ENCODE results near the gene TNFRSF25. TPM values are rescaled to one million over a fixed set of nuclear protein-coding genes. Genes with fewer than 3 reads are reported as not detected.
A peak's percentile ranks its signal among the peaks of the same experiment; 100 is the strongest.
"Not testable (repeated sequence)": the region's sequence is repeated elsewhere in the genome, so short reads cannot be mapped to it uniquely, and the experiment has no call there.

TNFRSF25 gene
- polyA plus RNA-seq, 10 donors: 5.7 to 13.9 (median 9.5) TPM

DNA sequence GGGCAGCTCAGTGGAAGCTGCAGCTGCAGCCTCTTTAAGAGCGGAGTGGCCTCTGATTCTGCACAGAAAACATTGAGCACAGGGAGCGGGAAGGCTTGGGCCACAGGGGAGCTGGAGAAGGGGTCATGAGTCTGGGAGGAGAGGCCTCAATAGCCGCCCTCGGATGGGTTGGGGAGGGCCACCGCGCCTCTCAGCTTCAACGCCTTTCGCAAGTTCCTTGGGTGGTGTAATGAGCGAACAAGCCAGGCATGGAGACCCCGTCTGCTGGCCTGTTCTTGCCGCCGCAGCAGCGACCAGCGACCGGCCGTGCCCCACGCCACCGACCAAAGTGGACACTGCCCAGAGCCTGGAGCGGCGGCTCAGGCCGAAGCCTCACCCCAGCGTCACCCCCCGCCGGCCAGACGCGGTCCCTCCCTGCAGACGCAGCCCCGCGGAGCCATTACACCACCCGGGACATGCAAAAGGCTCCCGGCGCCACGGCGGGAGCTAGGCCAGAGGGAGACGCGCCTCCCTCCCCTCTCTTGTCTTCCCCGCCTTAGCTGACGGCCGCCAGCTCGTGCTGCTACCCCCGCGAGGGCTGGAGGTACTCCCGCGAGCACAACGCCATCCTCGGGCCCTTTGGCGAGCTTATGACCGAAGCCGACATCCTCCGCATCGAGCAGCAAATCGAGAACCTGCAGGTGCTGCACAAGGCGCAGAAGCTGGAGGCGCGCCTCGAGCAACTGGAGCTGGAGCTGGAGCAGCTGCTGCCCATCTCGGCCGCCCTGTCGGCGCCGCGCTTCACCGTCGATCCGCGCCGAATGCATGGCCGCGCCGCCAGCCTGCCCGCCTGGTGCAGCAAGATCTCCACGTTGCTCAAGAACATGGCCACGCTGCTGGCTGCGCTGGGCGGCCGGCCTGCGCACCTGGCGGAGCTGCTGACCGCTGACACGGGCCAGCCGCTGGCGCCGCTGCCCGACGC, 11.8 kb downstream of the TNFRSF25 start:
- not testable (repeated sequence) for DNase-seq

DNA sequence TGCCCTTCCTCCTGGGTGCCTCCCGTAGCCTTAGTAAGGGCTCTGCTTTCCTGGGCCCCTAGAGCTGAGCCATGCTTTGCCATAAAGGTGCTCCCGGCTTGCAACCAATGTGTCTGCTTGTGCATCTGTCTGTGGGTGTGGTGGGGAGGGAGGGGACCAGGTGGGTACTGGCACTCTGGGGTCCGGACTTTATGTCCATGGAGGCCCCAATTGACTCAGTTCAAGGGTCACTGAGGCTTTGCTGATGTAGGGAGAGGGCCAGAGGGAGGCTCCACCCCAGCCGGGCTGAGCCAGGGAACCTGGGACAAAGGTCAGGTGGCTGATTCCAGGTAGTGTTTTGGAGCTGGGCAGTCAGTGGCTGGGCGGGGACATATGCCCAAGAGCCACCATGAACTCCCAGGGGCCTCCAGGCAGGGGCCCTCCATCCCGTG, 15.0 kb downstream of the TNFRSF25 start:
- no peak for DNase-seq

- DNase-seq: not testable (repeated sequence)
These were observed 15.5 kb downstream of the TNFRSF25 start for GRCh38 chr1:6450486-6450885.

- DNase-seq: no peak
These were observed 15.9 kb downstream of the TNFRSF25 start for GRCh38 chr1:6450005-6450450.

GRCh38 chr1:6448749-6449631, 17.0 kb downstream of the TNFRSF25 start:
- peak in 2 of 3 donors; percentile 33 to 43 for DNase-seq

DNA sequence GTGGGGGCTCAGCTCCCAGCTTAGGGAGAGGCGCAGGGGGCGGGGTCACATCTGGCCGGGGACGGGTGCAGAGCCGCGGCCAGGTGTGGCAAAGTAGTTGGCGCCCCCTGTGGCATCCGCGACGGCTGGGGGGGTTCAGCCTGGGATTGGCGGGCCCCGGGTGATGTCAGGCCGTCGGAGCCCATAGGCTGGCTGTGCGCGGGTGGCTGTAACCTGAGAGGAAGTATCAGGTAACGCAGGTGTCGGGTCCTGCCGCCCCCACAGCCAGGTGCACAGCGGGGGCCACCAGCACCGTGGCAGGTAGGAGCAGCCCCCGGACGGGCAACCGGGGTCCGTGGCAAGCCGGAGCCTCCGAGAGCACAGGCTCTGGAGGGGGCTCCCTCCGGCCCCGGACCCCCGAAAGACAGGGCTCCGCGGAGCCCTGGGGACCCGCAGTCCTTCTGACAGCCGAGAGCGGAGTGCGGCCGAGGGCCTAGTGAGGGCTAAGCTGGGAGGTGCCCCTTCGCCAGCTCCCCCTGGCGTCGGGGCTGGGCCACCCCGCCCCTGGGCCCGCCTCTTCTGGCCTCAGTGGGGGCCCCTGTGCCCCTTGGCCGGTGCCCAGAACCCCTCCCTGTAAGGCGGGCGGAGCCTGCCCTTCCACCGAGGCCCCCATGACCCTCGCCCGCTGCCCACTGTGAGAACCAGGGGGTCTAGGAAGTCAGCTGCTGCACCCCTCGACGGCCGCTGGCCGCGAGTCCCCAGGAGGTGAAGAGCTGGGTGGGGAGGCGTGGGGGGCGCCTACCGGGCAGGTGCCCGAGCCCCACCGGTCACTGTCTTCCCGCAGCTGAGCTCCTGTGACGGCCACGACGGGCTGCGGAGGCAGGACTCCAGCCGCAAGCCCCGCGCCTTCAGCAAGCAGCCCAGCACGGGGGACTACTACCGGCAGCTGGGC, 17.9 kb downstream of the TNFRSF25 start:
- DNase-seq: no peak

DNA sequence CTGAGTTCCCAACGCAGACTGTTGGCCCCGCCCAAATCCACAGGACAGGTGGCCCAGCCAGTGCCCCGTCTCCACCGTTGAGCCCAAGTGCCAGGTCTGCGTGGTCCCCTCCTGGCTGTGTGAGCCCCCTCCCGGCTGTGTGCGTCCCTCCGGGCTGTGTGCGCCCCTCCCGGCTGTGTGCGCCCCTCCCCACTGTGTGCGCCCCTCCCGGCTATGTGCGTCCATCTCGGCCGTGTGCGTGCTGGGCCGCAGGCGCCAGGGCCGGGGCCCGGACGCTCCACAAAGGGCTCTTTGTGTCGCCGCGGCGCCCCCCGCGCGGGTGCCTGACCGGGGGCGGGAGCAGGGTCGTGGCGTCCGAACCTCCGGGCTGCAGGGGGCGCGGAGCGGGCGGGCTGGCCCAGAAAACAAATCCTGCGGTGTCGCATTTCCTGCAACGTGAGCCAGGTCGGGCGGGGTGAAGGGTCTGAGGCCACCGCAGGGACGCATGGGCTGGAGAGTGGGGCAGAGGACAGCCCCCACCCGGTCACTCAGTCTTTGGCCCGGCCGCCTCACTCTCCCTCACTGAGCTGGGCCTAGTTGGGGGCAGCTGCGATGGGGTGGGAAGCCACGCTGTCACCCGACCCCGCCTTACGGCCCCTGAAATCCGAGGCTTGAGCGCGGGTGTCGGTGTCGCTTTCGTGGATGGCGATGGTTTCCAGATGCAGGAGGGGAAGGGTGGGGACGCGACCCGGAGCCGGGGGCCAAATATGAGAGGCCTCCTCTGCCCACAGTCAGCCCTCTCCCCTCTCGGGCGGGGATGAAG, 18.8 kb downstream of the TNFRSF25 start:
- peak in 1 of 3 donors; percentile 36 for DNase-seq

DNA sequence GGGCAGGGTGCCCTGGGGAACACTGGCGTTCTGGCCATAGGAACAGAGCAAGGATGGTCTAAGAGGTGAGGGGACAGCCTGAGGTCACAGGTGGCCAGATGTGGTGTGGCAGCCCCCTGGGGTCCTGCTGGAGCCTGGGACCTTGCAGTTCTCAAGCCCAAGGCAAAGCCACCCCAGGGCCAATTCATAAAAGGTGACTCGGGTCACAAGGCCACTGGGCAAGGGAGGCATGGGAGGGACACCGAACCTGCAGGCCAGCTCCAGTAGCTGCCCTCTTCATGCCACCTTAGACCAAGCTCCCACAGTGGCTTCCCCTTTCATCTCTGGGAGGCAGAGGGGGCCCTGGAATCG, 19.3 kb downstream of the TNFRSF25 start:
- no peak for DNase-seq

DNA sequence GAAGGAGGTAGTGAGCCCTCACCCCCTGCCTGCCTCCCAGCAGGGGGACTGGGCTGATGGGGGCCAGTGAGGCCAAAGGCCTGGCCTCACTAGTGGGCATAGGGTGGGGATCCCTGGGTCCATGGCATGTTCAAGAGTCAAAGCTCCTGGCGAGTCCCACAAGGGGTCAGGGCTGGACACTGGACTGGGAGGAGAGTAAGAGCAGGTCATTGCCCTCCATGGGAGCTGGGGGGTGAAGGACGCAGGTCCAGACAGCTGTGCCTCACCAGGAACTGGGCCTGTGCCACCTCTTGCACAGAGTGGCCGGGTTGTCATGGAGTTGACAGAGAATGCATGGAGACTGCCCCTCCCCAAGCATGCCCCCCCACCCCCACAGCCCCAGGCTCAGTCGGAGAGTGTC, 20.0 kb downstream of the TNFRSF25 start:
- DNase-seq: not testable (repeated sequence)

DNA sequence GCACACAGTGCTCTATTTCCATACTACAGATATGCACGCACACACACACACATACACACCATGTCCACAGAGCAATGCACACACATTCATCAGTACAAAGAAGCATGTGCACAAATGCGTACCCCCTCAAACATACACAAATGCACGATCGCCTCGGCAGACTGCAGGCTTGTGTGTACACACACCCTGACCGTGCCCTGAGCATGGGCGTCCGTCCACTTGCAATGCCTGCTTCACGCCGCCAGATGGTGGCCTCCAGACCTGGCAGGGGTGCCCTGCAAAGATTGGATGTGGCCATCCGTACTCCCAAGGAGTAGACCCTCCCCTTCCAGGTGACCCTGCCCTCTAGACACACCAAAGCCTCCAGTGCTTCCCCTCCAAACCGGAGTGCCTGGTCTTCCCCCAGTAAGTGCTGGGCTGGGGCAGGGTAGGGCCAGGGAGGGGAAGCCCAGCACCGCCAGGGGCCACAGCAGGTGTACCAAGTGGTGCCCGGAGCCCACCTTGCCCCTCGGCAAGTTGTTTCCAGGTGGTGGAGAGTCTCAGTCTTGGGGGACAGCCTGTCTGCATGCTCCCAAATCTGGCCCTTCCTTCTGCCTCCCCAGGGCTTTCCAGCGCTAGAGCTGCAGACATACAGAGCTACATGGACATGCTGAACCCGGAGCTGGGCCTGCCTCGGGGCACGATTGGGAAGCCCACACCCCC, 20.8 kb downstream of the TNFRSF25 start:
- peak in 1 of 3 donors; percentile 36 for DNase-seq

DNA sequence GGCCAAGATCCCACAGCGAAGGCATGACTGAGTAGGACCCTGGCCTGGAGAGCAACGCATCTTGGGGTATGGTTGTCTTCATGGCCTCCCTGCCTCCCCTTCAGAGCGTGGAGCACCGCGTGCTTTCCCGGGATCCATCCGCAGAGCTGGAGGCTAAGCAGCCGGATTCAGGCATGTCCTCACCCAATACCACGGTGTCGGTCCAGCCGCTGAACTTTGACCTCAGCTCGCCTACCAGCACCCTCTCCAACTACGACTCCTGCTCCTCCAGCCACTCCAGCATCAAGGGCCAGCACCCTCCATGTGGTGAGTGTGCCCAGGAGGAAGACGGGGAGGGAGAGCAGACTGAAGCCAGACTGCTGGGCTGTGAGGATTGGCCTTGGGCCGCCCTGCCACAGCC, 21.6 kb downstream of the TNFRSF25 start:
- no peak for DNase-seq

GRCh38 chr1:6443339-6444115, 22.4 kb downstream of the TNFRSF25 start:
- no peak for DNase-seq

- no peak for DNase-seq
These were observed 24.4 kb downstream of the TNFRSF25 start for GRCh38 chr1:6441586-6441985.

DNA sequence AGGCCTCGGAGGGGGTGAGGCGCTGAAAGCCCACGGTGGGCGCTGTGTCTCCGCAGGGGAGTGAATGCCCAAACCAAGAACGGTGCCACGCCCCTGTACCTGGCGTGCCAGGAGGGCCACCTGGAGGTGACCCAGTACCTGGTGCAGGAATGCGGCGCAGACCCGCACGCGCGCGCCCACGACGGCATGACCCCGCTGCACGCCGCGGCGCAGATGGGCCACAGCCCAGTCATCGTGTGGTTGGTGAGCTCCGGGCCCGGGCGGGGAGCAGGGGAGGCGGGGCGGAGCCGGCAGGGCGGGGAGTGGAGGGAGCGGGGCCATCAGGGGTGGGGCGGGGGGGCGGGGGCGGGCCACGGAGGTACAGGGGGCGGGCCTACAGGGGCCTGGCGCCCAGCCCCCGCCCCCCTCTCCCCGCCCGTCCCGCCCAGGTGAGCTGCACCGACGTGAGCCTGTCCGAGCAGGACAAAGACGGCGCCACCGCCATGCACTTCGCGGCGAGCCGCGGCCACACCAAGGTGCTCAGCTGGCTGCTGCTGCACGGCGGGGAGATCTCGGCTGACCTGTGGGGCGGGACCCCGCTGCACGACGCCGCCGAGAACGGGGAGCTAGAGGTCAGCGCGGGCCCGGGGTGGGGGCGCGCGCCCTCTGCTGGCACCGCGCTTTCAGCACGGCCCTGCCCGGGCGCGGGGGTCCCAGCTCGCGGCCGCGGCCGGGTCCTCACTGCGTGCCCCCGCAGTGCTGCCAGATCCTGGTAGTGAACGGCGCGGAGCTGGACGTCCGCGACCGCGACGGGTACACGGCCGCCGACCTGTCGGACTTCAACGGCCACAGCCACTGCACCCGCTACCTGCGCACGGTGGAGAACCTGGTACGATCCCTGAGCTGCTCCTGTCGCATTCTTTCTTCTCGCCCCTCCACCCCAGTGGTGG, 25.5 kb downstream of the TNFRSF25 start:
- no peak for DNase-seq

- peak; percentile 19 to 53 (median 46) for DNase-seq
These were observed 27.9 kb downstream of the TNFRSF25 start for GRCh38 chr1:6438047-6438525.

GRCh38 chr1:6437012-6437700, 28.8 kb downstream of the TNFRSF25 start:
- not testable (repeated sequence) for DNase-seq

DNA sequence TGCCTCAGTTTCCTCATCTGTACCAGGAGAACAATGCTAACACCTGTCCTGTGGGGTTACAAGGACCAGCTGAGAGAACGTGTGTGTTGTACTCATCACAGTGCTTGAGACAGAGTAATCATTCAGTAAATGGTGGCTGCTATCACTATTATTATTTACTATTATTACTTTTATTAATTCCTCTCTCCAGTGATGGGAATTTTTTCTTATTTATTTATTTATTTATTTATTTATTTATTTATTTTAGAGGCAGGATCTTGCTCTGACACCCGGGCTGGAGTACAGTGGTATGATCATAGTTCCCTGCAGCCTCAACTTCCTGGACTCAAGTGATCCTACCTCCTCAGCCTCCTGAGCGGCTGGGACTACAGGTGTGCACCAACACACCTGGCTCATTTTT, 29.7 kb downstream of the TNFRSF25 start:
- DNase-seq: not testable (repeated sequence)
